OCI-LY1 (cell line): ENCODE measurements around the gene SLC3A2.

ENCODE experiments used
- H2AFZ ChIP-seq: fragments of 200-600 bp; sonication (generic), shearing (Covaris generic); 2 replicates; pipeline ENCODE4 v1.6.0; 2014; ENCODE audit warnings: antibody characterized with exemption, mild to moderate bottlenecking, low read length
- H3F3A ChIP-seq: fragments of 200-600 bp; sonication (generic), shearing (Covaris generic); 2 replicates; pipeline ENCODE4 v1.6.0; 2014; ENCODE audit warnings: mild to moderate bottlenecking, antibody characterized with exemption, low read length, moderate library complexity; ENCODE audit not compliant: insufficient read depth
- H3K27ac ChIP-seq: fragments of 200-600 bp; sonication (generic); 2 replicates; pipeline ENCODE4 v1.5.1; 2014; ENCODE audit warnings: low read length, mixed run types, mild to moderate bottlenecking, low read depth; ENCODE audit not compliant: poor library complexity, severe bottlenecking
- H3K27me3 ChIP-seq: fragments of 200-600 bp; sonication (generic); 2 replicates; pipeline ENCODE4 v1.6.0; 2014; ENCODE audit warnings: antibody characterized with exemption, mild to moderate bottlenecking, low read length, moderate library complexity; ENCODE audit not compliant: insufficient read depth
- H3K36me3 ChIP-seq: fragments of 200-600 bp; sonication (generic); 2 replicates; pipeline ENCODE4 v1.6.1; 2014; ENCODE audit warnings: mild to moderate bottlenecking, antibody characterized with exemption, low read length, moderate library complexity, mixed read lengths; ENCODE audit not compliant: insufficient read depth
- H3K4me1 ChIP-seq: fragments of 200-600 bp; sonication (generic); 2 replicates; pipeline ENCODE4 v1.5.1; 2014; ENCODE audit warnings: mild to moderate bottlenecking, low read length, moderate library complexity; ENCODE audit not compliant: insufficient read depth, severe bottlenecking
- H3K4me2 ChIP-seq: fragments of 200-600 bp; sonication (generic), shearing (Covaris generic); 2 replicates; pipeline ENCODE4 v1.6.1; 2014; ENCODE audit warnings: low read length
- H3K4me3 ChIP-seq: fragments of 200-600 bp; sonication (generic); 2 replicates; pipeline ENCODE4 v1.5.1; 2014; ENCODE audit warnings: low read length, low read depth, mild to moderate bottlenecking, mixed read lengths; ENCODE audit not compliant: poor library complexity, severe bottlenecking
- H3K79me2 ChIP-seq: fragments of 200-600 bp; shearing (Covaris generic); 2 replicates; pipeline ENCODE4 v1.6.1; 2016; ENCODE audit warnings: mixed run types, low read length, mixed read lengths; ENCODE audit not compliant: insufficient read depth
- H3K9ac ChIP-seq: fragments of 200-600 bp; sonication (generic), shearing (Covaris generic); 2 replicates; pipeline ENCODE4 v1.6.1; 2014; ENCODE audit warnings: mild to moderate bottlenecking, low read length, mixed read lengths
- H3K9me2 ChIP-seq: fragments of 200-600 bp; sonication (generic), shearing (Covaris generic); 2 replicates; pipeline ENCODE4 v1.6.1; 2014; ENCODE audit warnings: low read depth, mild to moderate bottlenecking, low read length, mixed read lengths
- H3K9me3 ChIP-seq: fragments of 200-600 bp; shearing (Covaris generic); 2 replicates; pipeline ENCODE4 v1.6.1; 2014; ENCODE audit warnings: low read length, mixed read lengths
- H4K20me1 ChIP-seq: fragments of 200-600 bp; sonication (generic), shearing (Covaris generic); 2 replicates; pipeline ENCODE4 v1.6.0; 2016; ENCODE audit warnings: mild to moderate bottlenecking, low read length; ENCODE audit not compliant: insufficient read depth
- CTCF ChIP-seq: fragments of 200-600 bp; sonication (generic), shearing (Covaris generic); IDR thresholded peaks from 2 replicates; pipeline ENCODE4 v1.5.1; 2017; ENCODE audit warnings: mild to moderate bottlenecking, antibody characterized with exemption, low read length, moderate library complexity, mixed read lengths
- EZH2 ChIP-seq: fragments of 200-600 bp; sonication (generic), shearing (Covaris generic); IDR thresholded peaks from 2 replicates; pipeline ENCODE4 v1.8.0; 2017; ENCODE audit warnings: borderline replicate concordance, mixed run types, mild to moderate bottlenecking, antibody characterized with exemption, low read length, moderate library complexity, mixed read lengths

Gene SLC3A2

GRCh38 chr11:62928011-62928410 lies 47.3 kb downstream of the SLC3A2 start:
- H4K20me1 ChIP-seq, result no peaks in the 10 kb centered on the region
- H3F3A ChIP-seq, result no peaks in the 10 kb centered on the region
- no peak overlapping the region for H2AFZ ChIP-seq
- no peaks in the 10 kb centered on the region for H3K79me2 ChIP-seq
- TF ChIP-seq EZH2 (no peak), CTCF (no peak)
- H3K4me1 ChIP-seq, result peaks cover 8% of the 10 kb centered on the region
- H3K9ac ChIP-seq, result no peak overlapping the region
- peaks cover 3% of the 10 kb centered on the region; the same call in 1 of the 2 replicates for H3K27me3 ChIP-seq
- H3K27ac ChIP-seq, result no peak overlapping the region
- H3K36me3 ChIP-seq, result no peaks in the 10 kb centered on the region
- H3K4me3 ChIP-seq, result no peak overlapping the region
- no peaks in the 10 kb centered on the region for H3K9me3 ChIP-seq
- no peak overlapping the region for H3K4me2 ChIP-seq
- H3K9me2 ChIP-seq, result no peaks in the 10 kb centered on the region

- peaks cover 7% of the 10 kb centered on the region for H3K27me3 ChIP-seq
- H3K9me2 ChIP-seq, result no peaks in the 10 kb centered on the region
- H3K9me3 ChIP-seq, result no peaks in the 10 kb centered on the region
- H2AFZ ChIP-seq, result no peak overlapping the region
- H4K20me1 ChIP-seq, result no peaks in the 10 kb centered on the region
- no peak overlapping the region for H3K27ac ChIP-seq
- no peaks in the 10 kb centered on the region for H3K4me1 ChIP-seq
- H3K9ac ChIP-seq, result no peak overlapping the region
- TF ChIP-seq CTCF (no peak), EZH2 (no peak)
- no peak overlapping the region for H3K4me2 ChIP-seq
- no peak overlapping the region for H3K4me3 ChIP-seq
- H3K36me3 ChIP-seq, result no peaks in the 10 kb centered on the region
- H3K79me2 ChIP-seq, result no peaks in the 10 kb centered on the region
- no peaks in the 10 kb centered on the region for H3F3A ChIP-seq
Observed at GRCh38 chr11:62930157-62930556, 49.5 kb downstream of the SLC3A2 start.

- Histone ChIP-seq H3K4me2 (no peak overlapping the region), H2AFZ (no peak overlapping the region), H3K79me2 (no peaks in the 10 kb centered on the region), H3K4me1 (no peaks in the 10 kb centered on the region), H3K27me3 (peaks cover 5% of the 10 kb centered on the region), H4K20me1 (no peaks in the 10 kb centered on the region), H3K9me2 (no peaks in the 10 kb centered on the region), H3K27ac (no peak overlapping the region), H3K9ac (no peak overlapping the region), H3F3A (no peaks in the 10 kb centered on the region), H3K4me3 (no peak overlapping the region), H3K9me3 (no peaks in the 10 kb centered on the region), H3K36me3 (no peaks in the 10 kb centered on the region)
- TF ChIP-seq EZH2, result no peak
- no peak for TF ChIP-seq CTCF
Observed at GRCh38 chr11:62930666-62931065, 50.0 kb downstream of the SLC3A2 start.
